HUES6 (cell line): Measurements from ENCODE around the gene NHLRC2.

Experiments
- H3K27ac ChIP-seq: 2 replicates; pipeline ENCODE4 v1.7.0; 2013; ENCODE audit warnings: low read depth, mild to moderate bottlenecking, low read length, inconsistent platforms
- H3K27me3 ChIP-seq: 2 replicates; pipeline ENCODE4 v1.6.1; 2013; ENCODE audit warnings: low read length; ENCODE audit not compliant: control insufficient read depth, insufficient read depth
- H3K36me3 ChIP-seq: 2 replicates; pipeline ENCODE4 v1.6.1; 2013; ENCODE audit warnings: low read length; ENCODE audit not compliant: control insufficient read depth, insufficient read depth
- H3K4me1 ChIP-seq: 2 replicates; pipeline ENCODE4 v1.6.1; 2013; ENCODE audit warnings: low read length; ENCODE audit not compliant: control insufficient read depth, insufficient read depth
- H3K4me3 ChIP-seq: 2 replicates; pipeline ENCODE4 v1.5.1; 2013; ENCODE audit warnings: low read depth, low read length
- H3K9ac ChIP-seq: one replicate; pipeline ENCODE4 v1.6.1; 2013; ENCODE audit warnings: mild to moderate bottlenecking, low read length
- H3K9me3 ChIP-seq: 2 replicates; pipeline ENCODE4 v1.6.1; 2013; ENCODE audit warnings: low read depth, low read length; ENCODE audit not compliant: control insufficient read depth, insufficient read depth

The NHLRC2 gene

DNA sequence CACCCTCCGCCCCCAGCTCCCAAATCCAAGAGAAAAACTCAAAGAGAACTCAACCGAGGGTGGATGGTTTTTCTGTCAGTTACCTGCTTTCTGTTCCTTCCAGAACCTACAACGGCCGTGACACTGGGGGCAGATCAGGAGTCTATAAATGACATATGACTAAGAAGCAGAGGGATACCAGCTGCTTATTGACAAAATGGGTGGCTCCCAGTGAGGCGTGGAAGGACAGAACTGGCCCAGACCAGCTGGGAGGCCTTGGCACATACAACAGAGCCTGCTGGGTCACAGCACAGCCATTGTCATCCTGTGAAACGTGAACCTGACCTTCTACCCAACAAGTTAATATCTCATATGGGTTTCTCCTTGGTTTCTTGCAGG, 104.9 kb downstream of the NHLRC2 start:
- H3K36me3 ChIP-seq: no peaks in the 10 kb centered on the region
- H3K27me3 ChIP-seq: no peaks in the 10 kb centered on the region
- no peak overlapping the region for H3K27ac ChIP-seq
- 0 out of 2 replicates have a peak, but pooled peaks cover 2% of the 10 kb centered on the region for H3K9me3 ChIP-seq
- H3K4me3 ChIP-seq: no peak overlapping the region
- peaks cover 4% of the 10 kb centered on the region; the same call in 1 of the 2 replicates for H3K4me1 ChIP-seq
- H3K9ac ChIP-seq: no peak overlapping the region

GRCh38 chr10:113960617-113961181, 106.2 kb downstream of the NHLRC2 start:
- H3K36me3 ChIP-seq: no peaks in the 10 kb centered on the region
- no peak overlapping the region for H3K27ac ChIP-seq
- H3K4me1 ChIP-seq: peaks cover 4% of the 10 kb centered on the region; the same call in 1 of the 2 replicates
- H3K27me3 ChIP-seq: no peaks in the 10 kb centered on the region
- 0 out of 2 replicates have a peak, but pooled peaks cover 2% of the 10 kb centered on the region for H3K9me3 ChIP-seq
- H3K4me3 ChIP-seq: no peak overlapping the region
- no peak overlapping the region for H3K9ac ChIP-seq

DNA sequence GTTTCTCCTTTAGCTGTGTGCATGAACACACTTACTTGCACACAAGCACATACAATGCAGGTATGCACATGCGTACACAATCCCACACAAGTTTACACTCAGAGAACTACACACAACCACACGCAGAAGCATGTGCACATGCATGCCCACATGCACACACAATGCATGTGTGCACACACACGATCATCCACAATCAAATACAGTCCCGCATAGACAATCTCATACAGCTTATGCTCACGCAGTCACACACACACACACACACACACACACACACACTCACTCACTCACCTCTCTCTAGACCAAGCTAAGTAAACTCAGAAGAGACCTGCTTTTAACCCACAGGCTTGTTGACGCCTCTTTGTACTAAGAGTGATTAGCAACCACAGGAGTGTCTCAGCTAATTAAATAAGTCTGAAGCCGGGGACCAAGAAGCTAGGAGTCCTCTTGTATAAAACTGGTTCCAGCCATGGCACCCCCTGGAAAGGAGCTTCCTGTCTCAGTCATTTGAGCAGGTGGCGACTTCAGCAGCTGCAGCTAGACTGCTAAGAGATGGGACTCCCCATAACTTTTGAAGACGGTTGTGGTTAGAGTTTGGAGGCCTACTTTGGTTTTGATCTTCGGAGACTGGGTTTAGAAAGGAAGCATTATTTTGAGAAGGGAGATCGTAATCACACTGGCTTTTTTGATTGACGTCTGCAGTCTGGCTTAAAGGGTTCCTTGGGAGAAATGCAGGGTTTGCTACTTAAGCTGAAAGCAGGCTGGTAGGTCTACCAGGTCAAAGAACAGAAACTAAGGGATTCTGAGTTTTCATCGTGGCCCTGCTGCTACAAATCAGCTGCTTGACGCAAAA, 106.9 kb downstream of the NHLRC2 start:
- no peaks in the 10 kb centered on the region for H3K27me3 ChIP-seq
- no peaks in the 10 kb centered on the region for H3K36me3 ChIP-seq
- H3K4me1 ChIP-seq: peaks cover 4% of the 10 kb centered on the region; the same call in 1 of the 2 replicates
- no peak overlapping the region for H3K9ac ChIP-seq
- no peak overlapping the region for H3K27ac ChIP-seq
- 0 out of 2 replicates have a peak, but pooled peaks cover 2% of the 10 kb centered on the region for H3K9me3 ChIP-seq
- H3K4me3 ChIP-seq: no peak overlapping the region

- Histone ChIP-seq H3K4me3 (no peak overlapping the region), H3K4me1 (peaks cover 4% of the 10 kb centered on the region; the same call in 1 of the 2 replicates), H3K9ac (no peak overlapping the region), H3K36me3 (no peaks in the 10 kb centered on the region), H3K27ac (no peak overlapping the region), H3K27me3 (no peaks in the 10 kb centered on the region), H3K9me3 (peaks cover 16% of the 10 kb centered on the region)
Observed at GRCh38 chr10:113965077-113965476, 110.6 kb downstream of the NHLRC2 start.

- peaks cover 4% of the 10 kb centered on the region; the same call in 1 of the 2 replicates for H3K4me1 ChIP-seq
- no peak overlapping the region for H3K4me3 ChIP-seq
- no peaks in the 10 kb centered on the region for H3K27me3 ChIP-seq
- H3K27ac ChIP-seq: no peak overlapping the region
- peaks cover 20% of the 10 kb centered on the region for H3K9me3 ChIP-seq
- H3K36me3 ChIP-seq: no peaks in the 10 kb centered on the region
- H3K9ac ChIP-seq: no peak overlapping the region
Observed at GRCh38 chr10:113965683-113966082, 111.2 kb downstream of the NHLRC2 start.
